ENCODE results near the gene CEP57L1. TPM values are rescaled to one million over a fixed set of nuclear protein-coding genes. Genes with fewer than 3 reads are reported as not detected.

The CEP57L1 gene
- polyA plus RNA-seq, 3 donors = 3.4 to 5.2 (median 3.9) TPM

DNA sequence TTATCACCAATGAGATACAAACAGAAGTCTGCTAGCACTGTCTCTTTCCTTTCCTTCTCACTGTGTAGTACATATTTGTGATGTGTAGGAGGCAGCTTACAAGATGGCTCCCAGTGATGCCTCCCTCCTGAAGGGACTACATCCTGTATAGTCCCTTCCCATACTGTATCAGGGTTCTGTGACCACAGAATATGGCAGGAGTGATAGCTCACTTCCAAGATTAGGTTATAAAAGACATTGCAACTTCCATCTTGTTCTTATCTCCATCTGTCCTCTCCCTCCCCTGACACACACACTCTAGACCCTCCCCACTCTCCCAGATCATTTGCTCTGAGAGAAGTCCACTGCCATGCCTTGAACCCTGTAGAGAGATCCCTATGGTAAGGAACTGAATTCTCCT lies 38.6 kb upstream of the CEP57L1 start:
- Histone ChIP-seq H3K9me3 (replicated peaks in 1 of 2; ENCODE audit: control insufficient read depth in 1 of 2, insufficient read depth in 1 of 2, low read length in 2 of 2) (no peaks in the 10 kb centered on the region), H3K4me2 (replicated peaks; ENCODE audit: extremely low read depth, low read length, poor library complexity, severe bottlenecking) (no peak overlapping the region), H3K79me2 (ENCODE audit: insufficient read depth, low read length) (peaks cover 6% of the 10 kb centered on the region), H3K36me3 (replicated peaks in 1 of 2; ENCODE audit: control insufficient read depth in 1 of 2, insufficient read depth in 2 of 2, low read length in 2 of 2) (no peaks in the 10 kb centered on the region), H3K9ac (ENCODE audit: insufficient read depth, low read length, poor library complexity, severe bottlenecking) (no peak overlapping the region), H4K20me1 (ENCODE audit: insufficient read depth, low read length) (peaks cover 1% of the 10 kb centered on the region), H3K27ac (ENCODE audit: low read depth in 1 of 2, low read length in 2 of 2) (no peak overlapping the region), H3K4me1 (ENCODE audit: control insufficient read depth in 1 of 2, insufficient read depth in 2 of 2, low read length in 2 of 2) (peaks cover 20 to 45% of the 10 kb centered on the region in 2 donors), H3K27me3 (ENCODE audit: control insufficient read depth in 2 of 2, insufficient read depth in 2 of 2, low read length in 2 of 2) (no peaks in the 10 kb centered on the region), H2AFZ (ENCODE audit: insufficient read depth, low read depth, low read length, poor library complexity, severe bottlenecking) (no peak overlapping the region), H3K4me3 (replicated peaks in 1 of 3; ENCODE audit: low read depth in 2 of 3, low read length in 3 of 3) (no peak overlapping the region)
- Mint-ChIP-seq H3K27me3 (ENCODE audit: low read depth in 3 of 3) (no peaks in the 10 kb centered on the region), H3K4me1 (peaks cover 39% of the 10 kb centered on the region), H3K27ac (peak overlapping the region in 4 of 7 donors; percentile 2 to 79 (median 43)), H3K36me3 (peaks cover 0 to 3% of the 10 kb centered on the region in 2 donors), H3K4me3 (no peak overlapping the region), H3K9me3 (no peaks in the 10 kb centered on the region)
- DNase-seq = no peak
- TF ChIP-seq, protein P1, sequence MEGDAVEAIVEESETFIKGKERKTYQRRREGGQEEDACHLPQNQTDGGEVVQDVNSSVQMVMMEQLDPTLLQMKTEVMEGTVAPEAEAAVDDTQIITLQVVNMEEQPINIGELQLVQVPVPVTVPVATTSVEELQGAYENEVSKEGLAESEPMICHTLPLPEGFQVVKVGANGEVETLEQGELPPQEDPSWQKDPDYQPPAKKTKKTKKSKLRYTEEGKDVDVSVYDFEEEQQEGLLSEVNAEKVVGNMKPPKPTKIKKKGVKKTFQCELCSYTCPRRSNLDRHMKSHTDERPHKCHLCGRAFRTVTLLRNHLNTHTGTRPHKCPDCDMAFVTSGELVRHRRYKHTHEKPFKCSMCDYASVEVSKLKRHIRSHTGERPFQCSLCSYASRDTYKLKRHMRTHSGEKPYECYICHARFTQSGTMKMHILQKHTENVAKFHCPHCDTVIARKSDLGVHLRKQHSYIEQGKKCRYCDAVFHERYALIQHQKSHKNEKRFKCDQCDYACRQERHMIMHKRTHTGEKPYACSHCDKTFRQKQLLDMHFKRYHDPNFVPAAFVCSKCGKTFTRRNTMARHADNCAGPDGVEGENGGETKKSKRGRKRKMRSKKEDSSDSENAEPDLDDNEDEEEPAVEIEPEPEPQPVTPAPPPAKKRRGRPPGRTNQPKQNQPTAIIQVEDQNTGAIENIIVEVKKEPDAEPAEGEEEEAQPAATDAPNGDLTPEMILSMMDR (IDR thresholded peaks at IDR 0.05) = no peak
- intact Hi-C loops (cut with micrococcal nuclease) = no loop called here

DNA sequence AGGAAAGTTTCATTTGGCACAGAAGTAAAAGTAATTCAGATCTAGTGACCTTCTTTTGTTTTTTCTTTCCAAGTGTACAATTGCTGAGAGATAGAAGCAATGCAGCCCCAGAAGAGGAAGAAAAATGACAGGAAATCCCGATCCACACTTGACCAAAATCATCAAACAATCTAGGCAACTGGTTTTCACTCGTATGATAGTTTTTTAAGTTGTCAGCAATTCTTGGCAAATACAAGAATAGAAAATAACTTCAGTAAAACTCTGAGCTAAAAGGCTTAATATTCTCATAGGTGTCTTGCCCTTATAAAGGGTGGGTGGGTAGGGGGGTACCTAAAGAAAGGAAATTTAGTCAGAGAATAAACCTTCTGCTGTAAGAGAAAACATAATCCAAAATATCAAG lies 36.7 kb upstream of the CEP57L1 start:
- H3K4me2 ChIP-seq (replicated peaks; ENCODE audit: extremely low read depth, low read length, poor library complexity, severe bottlenecking) = no peak overlapping the region
- no peak overlapping the region for H3K4me3 ChIP-seq (replicated peaks in 1 of 3; ENCODE audit: low read depth in 2 of 3, low read length in 3 of 3)
- no peak overlapping the region for H2AFZ ChIP-seq (ENCODE audit: insufficient read depth, low read depth, low read length, poor library complexity, severe bottlenecking)
- H3K36me3 ChIP-seq (replicated peaks in 1 of 2; ENCODE audit: control insufficient read depth in 1 of 2, insufficient read depth in 2 of 2, low read length in 2 of 2) = no peaks in the 10 kb centered on the region
- WGBS (ENCODE audit: insufficient coverage) = no CpG with 5 or more reads among the region's 2 CpGs
- no peaks in the 10 kb centered on the region for H3K9me3 ChIP-seq (replicated peaks in 1 of 2; ENCODE audit: control insufficient read depth in 1 of 2, insufficient read depth in 1 of 2, low read length in 2 of 2)
- TF ChIP-seq, protein P1 (IDR thresholded peaks at IDR 0.05) = no peak
- Mint-ChIP-seq H3K27ac (peak overlapping the region in 3 of 7 donors; percentile 4 to 83 (median 24)), H3K9me3 (no peaks in the 10 kb centered on the region), H3K4me3 (no peak overlapping the region), H3K36me3 (peaks cover 0 to 3% of the 10 kb centered on the region in 2 donors), H3K4me1 (peaks cover 34% of the 10 kb centered on the region), H3K27me3 (ENCODE audit: low read depth in 3 of 3) (no peaks in the 10 kb centered on the region)
- no peaks in the 10 kb centered on the region for H3K27me3 ChIP-seq (ENCODE audit: control insufficient read depth in 2 of 2, insufficient read depth in 2 of 2, low read length in 2 of 2)
- H3K9ac ChIP-seq (ENCODE audit: insufficient read depth, low read length, poor library complexity, severe bottlenecking) = no peak overlapping the region
- intact Hi-C loops (cut with micrococcal nuclease) = no loop called here
- H3K4me1 ChIP-seq (ENCODE audit: control insufficient read depth in 1 of 2, insufficient read depth in 2 of 2, low read length in 2 of 2) = peaks cover 20 to 34% of the 10 kb centered on the region in 2 donors
- no peak for DNase-seq
- no peaks in the 10 kb centered on the region for H3K79me2 ChIP-seq (ENCODE audit: insufficient read depth, low read length)
- H4K20me1 ChIP-seq (ENCODE audit: insufficient read depth, low read length) = no peaks in the 10 kb centered on the region
- no peak overlapping the region for H3K27ac ChIP-seq (ENCODE audit: low read depth in 1 of 2, low read length in 2 of 2)

All from CD14-positive monocyte (primary cell).